Gastrocnemius medialis (tissue), 4 donors: ENCODE measurements around the gene REX1BD. TPM values are rescaled to one million over a fixed set of nuclear protein-coding genes. Genes with fewer than 3 reads are reported as not detected.
"Not testable (repeated sequence)": the region's sequence is repeated elsewhere in the genome, so short reads cannot be mapped to it uniquely, and the experiment has no call there.

Experiments used
- ATAC-seq, 2 donors: fragments of 150-250 bp; one replicate each; pipeline ENCODE4 v1.9.1; 2016
- DNase-seq, 2 donors: peaks; one replicate each; pipeline ENCODE4 v3.0.0-alpha.2; 2019
- H3K27ac ChIP-seq, 4 donors: fragments of 200-600 bp; sonication (generic); 1 replicate in 1 of 4; 2 replicates in 3 of 4; pipeline ENCODE4 v1.5.1; 2016 to 2018; ENCODE audit warnings: mild to moderate bottlenecking in 2 of 4, moderate library complexity in 1 of 4
- H3K27me3 ChIP-seq, 3 donors: fragments of 200-600 bp; sonication (generic) in 2 of 3; 1 replicate in 1 of 3; 2 replicates in 2 of 3; pipeline versions ENCODE4 v1.5.1 to v1.6.0; 2016 to 2019; ENCODE audit warnings: mild to moderate bottlenecking in 1 of 3, moderate library complexity in 1 of 3
- H3K36me3 ChIP-seq, 2 donors: fragments of 200-600 bp; sonication (generic) in 1 of 2; one replicate each; pipeline ENCODE4 v1.5.1; 2017 to 2018
- H3K4me1 ChIP-seq, 2 donors: fragments of 200-600 bp; sonication (generic) in 1 of 2; one replicate each; pipeline ENCODE4 v1.5.1; 2016 to 2017; ENCODE audit warnings: mild to moderate bottlenecking in 2 of 2
- H3K4me3 ChIP-seq, 4 donors: fragments of 200-600 bp; sonication (generic) in 3 of 4; 1 replicate in 1 of 4; 2 replicates in 3 of 4; pipeline ENCODE4 v1.5.1; 2016 to 2019; ENCODE audit warnings: mild to moderate bottlenecking in 2 of 4
- H3K9me3 ChIP-seq, 3 donors: fragments of 200-600 bp; sonication (generic) in 2 of 3; 1 replicate in 1 of 3; 2 replicates in 2 of 3; pipeline ENCODE4 v1.5.1; 2016 to 2019
- CTCF ChIP-seq, 5 experiments: fragments of 450-650 bp in 3 of 5; fragments of 200-600 bp in 2 of 5; sonication (generic) in 2 of 5; IDR thresholded peaks in 4 of 5; conservative IDR thresholded peaks in 1 of 5; 1 replicate in 4 of 5; 2 replicates in 1 of 5; pipeline ENCODE4 v1.5.1; 2016 to 2019; ENCODE audit warnings: antibody characterized with exemption in 5 of 5, mild to moderate bottlenecking in 3 of 5, moderate library complexity in 3 of 5
- POLR2A ChIP-seq, 2 donors: fragments of 450-650 bp; IDR thresholded peaks; one replicate each; pipeline ENCODE4 v1.6.1; 2017; ENCODE audit warnings: antibody characterized with exemption in 2 of 2, mild to moderate bottlenecking in 2 of 2, moderate library complexity in 2 of 2
- in situ Hi-C, 4 donors: fragments of 200-750 bp; cut with MboI; loops; one replicate each; pipeline versions ENCODE4 v1.15.0 to v1.8.0; 2017; ENCODE audit warnings: low sequenced_read_pairs in 4 of 4
- intact Hi-C: fragments of 100-400 bp; cut with DNase I; formaldehyde crosslinking; loops from one replicate; pipeline ENCODE4 v1.15.1; 2023; ENCODE audit warnings: low total_unique reads
- total RNA-seq, 4 donors: library from RNA; depleted of rRNA; stranded (reverse); fragments of >200 nt; gene quantifications; one replicate each; pipeline versions ENCODE4 v1.1.0 to v1.2.3, GENCODE V29; 2016

Gene REX1BD
- total RNA-seq, 4 donors from 2014 or later: 163 to 337 (median 187) TPM

GRCh38 chr19:18590273-18591272 lies 2.0 kb downstream of the REX1BD start:
- H3K27ac ChIP-seq: peak overlapping the region; percentile 84 to 96 (median 94)
- ATAC-seq: peak; percentile 12 to 29
- H3K9me3 ChIP-seq: no peaks in the 10 kb centered on the region
- no peaks in the 10 kb centered on the region for H3K27me3 ChIP-seq
- in situ Hi-C loops (loop anchor here (10.0 to 25.0 kb wide), 4 partner anchors 84 to 264 kb away; partner anchors contain the start of gene UPF1 (in 1 of the 4)), intact Hi-C loops (loop anchor here (5.0 kb wide), 2 partner anchors 242 to 352 kb away; partner anchors contain the start of genes HOMER3 and UPF1)
- peaks cover 32 to 33% of the 10 kb centered on the region in 2 donors for H3K4me1 ChIP-seq
- peak overlapping the region; percentile 67 to 100 (median 88) for H3K4me3 ChIP-seq
- peak; percentile 51 to 80 for DNase-seq
- TF ChIP-seq CTCF (IDR thresholded peaks at IDR 0.05 in 4 of 5, conservative IDR thresholded peaks at IDR 0.05 in 1 of 5): peak in 3 of 5 experiments; percentile 34 to 39 (median 36)
- no peak for TF ChIP-seq POLR2A (IDR thresholded peaks at IDR 0.05)
- H3K36me3 ChIP-seq: peaks cover 0 to 12% of the 10 kb centered on the region in 2 donors

GRCh38 chr19:18591735-18592385 lies 3.3 kb downstream of the REX1BD start:
- H3K4me1 ChIP-seq: peaks cover 32 to 33% of the 10 kb centered on the region in 2 donors
- intact Hi-C loops (loop anchor here (5.0 kb wide), 2 partner anchors 240 to 350 kb away; partner anchors contain the start of genes HOMER3 and UPF1), in situ Hi-C loops (loop anchor here (10.0 to 25.0 kb wide), 4 partner anchors 83 to 263 kb away; partner anchors contain the start of gene UPF1 (in 1 of the 4))
- H3K27me3 ChIP-seq: no peaks in the 10 kb centered on the region
- DNase-seq (peak in 1 of 2 donors; percentile 36), ATAC-seq (no peak)
- H3K36me3 ChIP-seq: peaks cover 0 to 12% of the 10 kb centered on the region in 2 donors
- H3K27ac ChIP-seq: peak overlapping the region in 1 of 4 donors; percentile 27
- no peak for TF ChIP-seq CTCF (IDR thresholded peaks at IDR 0.05 in 4 of 5, conservative IDR thresholded peaks at IDR 0.05 in 1 of 5)
- TF ChIP-seq POLR2A (IDR thresholded peaks at IDR 0.05): no peak
- H3K9me3 ChIP-seq: no peaks in the 10 kb centered on the region
- no peak overlapping the region for H3K4me3 ChIP-seq

GRCh38 chr19:18592732-18593131 lies 4.1 kb downstream of the REX1BD start:
- not testable (repeated sequence) for H3K27me3 ChIP-seq, DNase-seq, H3K4me3 ChIP-seq, ATAC-seq, H3K9me3 ChIP-seq
- in situ Hi-C loops (loop anchor here (10.0 to 25.0 kb wide), 4 partner anchors 82 to 262 kb away; partner anchors contain the start of gene UPF1 (in 1 of the 4)), intact Hi-C loops (loop anchor here (5.0 kb wide), 2 partner anchors 240 to 350 kb away; partner anchors contain the start of genes HOMER3 and UPF1)
- Histone ChIP-seq H3K36me3 (peaks cover 0 to 12% of the 10 kb centered on the region in 2 donors), H3K4me1 (peaks cover 32 to 33% of the 10 kb centered on the region in 2 donors), H3K27ac (peak overlapping the region in 1 of 4 donors; percentile 27)

GRCh38 chr19:18593367-18594095 lies 4.9 kb downstream of the REX1BD start:
- in situ Hi-C loops: loop anchor here (10.0 to 25.0 kb wide), 4 partner anchors 81 to 261 kb away; partner anchors contain the start of gene UPF1 (in 1 of the 4)
- peaks cover 0 to 12% of the 10 kb centered on the region in 2 donors for H3K36me3 ChIP-seq
- no peaks in the 10 kb centered on the region for H3K27me3 ChIP-seq
- peak overlapping the region in 1 of 4 donors; percentile 44 for H3K4me3 ChIP-seq
- H3K27ac ChIP-seq: peak overlapping the region in 1 of 4 donors; percentile 15
- TF ChIP-seq CTCF (IDR thresholded peaks at IDR 0.05 in 4 of 5, conservative IDR thresholded peaks at IDR 0.05 in 1 of 5) (no peak), POLR2A (IDR thresholded peaks at IDR 0.05) (no peak)
- ATAC-seq (no peak), DNase-seq (no peak)
- H3K4me1 ChIP-seq: peaks cover 26% of the 10 kb centered on the region in 2 donors
- intact Hi-C loops: loop anchor here (1.0 to 5.0 kb wide), 4 partner anchors 81 to 349 kb away; partner anchors contain the start of genes HOMER3 and UPF1
- H3K9me3 ChIP-seq: no peaks in the 10 kb centered on the region
